Liver (tissue), 9 donors: ENCODE data around the gene GRK5. TPM values are rescaled to one million over a fixed set of nuclear protein-coding genes. Genes with fewer than 3 reads are reported as not detected.

Source experiments
- DNase-seq: peaks from one replicate; pipeline ENCODE4 v3.0.0-alpha.2; 2017; ENCODE audit warnings: low spot score
- H3K27ac ChIP-seq, 2 donors: one replicate each; pipeline ENCODE4 v1.7.0; 2013; ENCODE audit warnings: inconsistent platforms in 2 of 2, low read length in 2 of 2, control low read depth in 1 of 2, low read depth in 1 of 2, mild to moderate bottlenecking in 1 of 2
- H3K27me3 ChIP-seq, 4 donors: one replicate each; pipeline versions ENCODE4 v1.6.1 to v1.7.0; 2013; ENCODE audit warnings: low read length in 3 of 4, inconsistent platforms in 1 of 4, mild to moderate bottlenecking in 1 of 4, moderate library complexity in 1 of 4; ENCODE audit not compliant: control insufficient read depth in 4 of 4, insufficient read depth in 4 of 4
- H3K36me3 ChIP-seq, 4 donors: one replicate each; pipeline versions ENCODE4 v1.6.1 to v1.7.0; 2013; ENCODE audit warnings: low read length in 3 of 4, mild to moderate bottlenecking in 3 of 4, low read depth in 1 of 4, moderate library complexity in 1 of 4; ENCODE audit not compliant: control insufficient read depth in 4 of 4, insufficient read depth in 3 of 4
- H3K4me1 ChIP-seq, 4 donors: one replicate each; pipeline versions ENCODE4 v1.6.1 to v1.7.0; 2013; ENCODE audit warnings: low read length in 3 of 4, mild to moderate bottlenecking in 3 of 4, moderate library complexity in 1 of 4; ENCODE audit not compliant: control insufficient read depth in 4 of 4, insufficient read depth in 4 of 4
- H3K4me3 ChIP-seq, 3 donors: one replicate each; pipeline versions ENCODE4 v1.6.1 to v1.7.0; 2013; ENCODE audit warnings: low read length in 3 of 3, control low read depth in 1 of 3, low read depth in 1 of 3, mild to moderate bottlenecking in 1 of 3
- H3K9ac ChIP-seq, 2 donors: one replicate each; pipeline ENCODE4 v1.7.0; 2013; ENCODE audit warnings: low read length in 2 of 2, mild to moderate bottlenecking in 2 of 2, moderate library complexity in 2 of 2, control low read depth in 1 of 2, low read depth in 1 of 2
- H3K9me3 ChIP-seq, 4 donors: one replicate each; pipeline versions ENCODE4 v1.6.1 to v1.7.0; 2013; ENCODE audit warnings: low read length in 3 of 4; ENCODE audit not compliant: control insufficient read depth in 4 of 4
- EGR1 ChIP-seq, 2 donors: IDR thresholded peaks; 2 replicates each; pipeline ENCODE4 v1.6.1; 2016 to 2018; ENCODE audit warnings: antibody characterized with exemption in 2 of 2, low read depth in 2 of 2
- FOXA1 ChIP-seq: IDR thresholded peaks from 2 replicates; pipeline ENCODE4 v1.6.1; 2016; ENCODE audit warnings: antibody characterized with exemption
- FOXA2 ChIP-seq: IDR thresholded peaks from 2 replicates; pipeline ENCODE4 v1.6.1; 2016; ENCODE audit warnings: antibody characterized with exemption
- GABPA ChIP-seq, 2 donors: IDR thresholded peaks in 1 of 2; conservative IDR thresholded peaks in 1 of 2; 2 replicates each; pipeline ENCODE4 v1.6.1; 2016; ENCODE audit warnings: antibody characterized with exemption in 2 of 2, mild to moderate bottlenecking in 1 of 2, moderate library complexity in 1 of 2
- HNF4G ChIP-seq: IDR thresholded peaks from 2 replicates; pipeline ENCODE4 v1.6.1; 2016; ENCODE audit warnings: antibody characterized with exemption
- JUND ChIP-seq, 2 donors: IDR thresholded peaks; 2 replicates each; pipeline ENCODE4 v1.6.1; 2016; ENCODE audit warnings: antibody characterized with exemption in 2 of 2
- MAX ChIP-seq: IDR thresholded peaks from 2 replicates; pipeline ENCODE4 v1.6.1; 2016; ENCODE audit warnings: antibody characterized with exemption
- NR2F2 ChIP-seq: IDR thresholded peaks from 2 replicates; pipeline ENCODE4 v1.6.1; 2016; ENCODE audit warnings: antibody characterized with exemption
- RAD21 ChIP-seq, 2 donors: IDR thresholded peaks; 2 replicates each; pipeline ENCODE4 v1.6.1; 2016; ENCODE audit warnings: antibody characterized with exemption in 2 of 2, mild to moderate bottlenecking in 2 of 2
- REST ChIP-seq: IDR thresholded peaks from 2 replicates; pipeline ENCODE4 v1.6.1; 2016; ENCODE audit warnings: antibody characterized with exemption, mild to moderate bottlenecking
- RXRA ChIP-seq, 2 donors: IDR thresholded peaks; 2 replicates each; pipeline ENCODE4 v1.6.1; 2017 to 2018; ENCODE audit warnings: antibody characterized with exemption in 2 of 2, mild to moderate bottlenecking in 1 of 2
- SP1 ChIP-seq: IDR thresholded peaks from 2 replicates; pipeline ENCODE4 v1.6.1; 2018; ENCODE audit warnings: antibody characterized with exemption, mild to moderate bottlenecking
- TAF1 ChIP-seq: conservative IDR thresholded peaks from 2 replicates; pipeline ENCODE4 v1.6.1; 2016; ENCODE audit warnings: antibody characterized with exemption, mild to moderate bottlenecking
- YY1 ChIP-seq: IDR thresholded peaks from 2 replicates; pipeline ENCODE4 v1.6.1; 2016; ENCODE audit warnings: antibody characterized with exemption, mild to moderate bottlenecking
- WGBS: extraction: QIAGEN DNeasy Blood & Tissue Kit; methylation state at CpG from one replicate; pipeline ENCODE4 v1.1.7; 2013; 5-methylcytosine and 5-hydroxymethylcytosine counted together
- polyA plus RNA-seq, 2 donors: library from polyadenylated mRNA; stranded (reverse) in 1 of 2; unstranded in 1 of 2; fragments of 200-250 nt in 1 of 2; fragments of >200 nt in 1 of 2; fragmentation: Nextera tagmentation in 1 of 2; extraction: Ambion mirVana in 1 of 2; gene quantifications; one replicate each; pipeline versions ENCODE4 v1.2.1 to v1.2.3, GENCODE V29; 2013 to 2015
- total RNA-seq, 2 donors: library from RNA; depleted of rRNA; stranded (reverse); fragments of >200 nt; gene quantifications; one replicate each; pipeline ENCODE4 v1.2.3, GENCODE V29; 2014
- TF ChIP-seq, protein P1 (sequence below): IDR thresholded peaks from 2 replicates; pipeline ENCODE4 v1.6.1; 2016; ENCODE audit warnings: antibody characterized with exemption
- TF ChIP-seq, protein P2 (sequence below): fragments of 150-350 bp; IDR thresholded peaks from 2 replicates; pipeline ENCODE4 v1.5.1; 2017; ENCODE audit warnings: improper control_type of control experiment, low read depth, low read length; ENCODE audit not compliant: missing input control
- TF ChIP-seq, protein P3 (sequence below): IDR thresholded peaks from 2 replicates; pipeline ENCODE4 v1.6.1; 2016; ENCODE audit warnings: antibody characterized with exemption
- donor health status: healthy.
- donor health status: healthy.
- donor health status: healthy.
- donor health status: healthy.
- donor health status: healthy.

GRK5 gene
- total and polyA plus RNA-seq, 4 donors: 2.1 to 6.6 (median 5.1) TPM

DNA sequence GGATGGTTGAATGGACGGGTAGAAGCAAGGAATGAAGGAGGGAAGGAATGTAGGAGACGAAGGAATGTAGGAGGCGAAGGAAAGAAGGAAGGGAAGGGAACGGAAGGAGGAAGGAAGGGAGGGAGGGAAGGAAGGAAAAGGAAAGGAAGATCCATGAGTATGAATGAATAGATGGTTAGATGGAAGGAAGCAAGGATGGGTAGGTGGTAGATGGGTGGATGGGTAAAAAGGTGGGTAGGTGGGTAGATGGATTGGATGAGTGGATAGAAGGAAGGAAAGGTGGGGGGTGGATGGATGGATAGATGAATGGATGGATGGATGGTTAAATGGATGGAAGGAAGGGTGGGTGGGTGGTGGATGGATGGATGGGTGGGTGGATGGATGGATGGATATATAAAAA lies 257.7 kb downstream of the GRK5 start:
- H3K27me3 ChIP-seq: no peaks in the 10 kb centered on the region
- no peak overlapping the region for H3K9ac ChIP-seq
- 89% methylated on average over 4 of the region's 4 CpGs for WGBS
- H3K27ac ChIP-seq: no peak overlapping the region
- H3K4me3 ChIP-seq: no peak overlapping the region
- no peaks in the 10 kb centered on the region for H3K36me3 ChIP-seq
- H3K4me1 ChIP-seq: no peaks in the 10 kb centered on the region
- no peak for DNase-seq
- no peaks in the 10 kb centered on the region for H3K9me3 ChIP-seq
- TF ChIP-seq TAF1: no peak
- no peak for TF ChIP-seq HNF4G
- TF ChIP-seq GABPA (IDR thresholded peaks at IDR 0.05 in 1 of 2, conservative IDR thresholded peaks at IDR 0.05 in 1 of 2): no peak
- no peak for TF ChIP-seq YY1
- TF ChIP-seq, protein P1, sequence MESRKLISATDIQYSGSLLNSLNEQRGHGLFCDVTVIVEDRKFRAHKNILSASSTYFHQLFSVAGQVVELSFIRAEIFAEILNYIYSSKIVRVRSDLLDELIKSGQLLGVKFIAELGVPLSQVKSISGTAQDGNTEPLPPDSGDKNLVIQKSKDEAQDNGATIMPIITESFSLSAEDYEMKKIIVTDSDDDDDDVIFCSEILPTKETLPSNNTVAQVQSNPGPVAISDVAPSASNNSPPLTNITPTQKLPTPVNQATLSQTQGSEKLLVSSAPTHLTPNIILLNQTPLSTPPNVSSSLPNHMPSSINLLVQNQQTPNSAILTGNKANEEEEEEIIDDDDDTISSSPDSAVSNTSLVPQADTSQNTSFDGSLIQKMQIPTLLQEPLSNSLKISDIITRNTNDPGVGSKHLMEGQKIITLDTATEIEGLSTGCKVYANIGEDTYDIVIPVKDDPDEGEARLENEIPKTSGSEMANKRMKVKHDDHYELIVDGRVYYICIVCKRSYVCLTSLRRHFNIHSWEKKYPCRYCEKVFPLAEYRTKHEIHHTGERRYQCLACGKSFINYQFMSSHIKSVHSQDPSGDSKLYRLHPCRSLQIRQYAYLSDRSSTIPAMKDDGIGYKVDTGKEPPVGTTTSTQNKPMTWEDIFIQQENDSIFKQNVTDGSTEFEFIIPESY: no peak
- no peak for TF ChIP-seq REST
- TF ChIP-seq, protein P2, sequence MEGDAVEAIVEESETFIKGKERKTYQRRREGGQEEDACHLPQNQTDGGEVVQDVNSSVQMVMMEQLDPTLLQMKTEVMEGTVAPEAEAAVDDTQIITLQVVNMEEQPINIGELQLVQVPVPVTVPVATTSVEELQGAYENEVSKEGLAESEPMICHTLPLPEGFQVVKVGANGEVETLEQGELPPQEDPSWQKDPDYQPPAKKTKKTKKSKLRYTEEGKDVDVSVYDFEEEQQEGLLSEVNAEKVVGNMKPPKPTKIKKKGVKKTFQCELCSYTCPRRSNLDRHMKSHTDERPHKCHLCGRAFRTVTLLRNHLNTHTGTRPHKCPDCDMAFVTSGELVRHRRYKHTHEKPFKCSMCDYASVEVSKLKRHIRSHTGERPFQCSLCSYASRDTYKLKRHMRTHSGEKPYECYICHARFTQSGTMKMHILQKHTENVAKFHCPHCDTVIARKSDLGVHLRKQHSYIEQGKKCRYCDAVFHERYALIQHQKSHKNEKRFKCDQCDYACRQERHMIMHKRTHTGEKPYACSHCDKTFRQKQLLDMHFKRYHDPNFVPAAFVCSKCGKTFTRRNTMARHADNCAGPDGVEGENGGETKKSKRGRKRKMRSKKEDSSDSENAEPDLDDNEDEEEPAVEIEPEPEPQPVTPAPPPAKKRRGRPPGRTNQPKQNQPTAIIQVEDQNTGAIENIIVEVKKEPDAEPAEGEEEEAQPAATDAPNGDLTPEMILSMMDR: no peak
- TF ChIP-seq JUND (IDR thresholded peaks at IDR 0.05): no peak
- TF ChIP-seq SP1: no peak
- TF ChIP-seq EGR1 (IDR thresholded peaks at IDR 0.05; ENCODE audit: low read depth in 2 of 2): no peak

GRCh38 chr10:119466076-119466475 lies 258.7 kb downstream of the GRK5 start:
- no peak overlapping the region for H3K4me3 ChIP-seq
- WGBS: 61% methylated on average over 10 of the region's 10 CpGs
- H3K27ac ChIP-seq: no peak overlapping the region
- H3K4me1 ChIP-seq: no peaks in the 10 kb centered on the region
- H3K36me3 ChIP-seq: no peaks in the 10 kb centered on the region
- no peaks in the 10 kb centered on the region for H3K9me3 ChIP-seq
- H3K9ac ChIP-seq: no peak overlapping the region
- H3K27me3 ChIP-seq: no peaks in the 10 kb centered on the region
- no peak for DNase-seq
- TF ChIP-seq FOXA2 (no peak), GABPA (IDR thresholded peaks at IDR 0.05 in 1 of 2, conservative IDR thresholded peaks at IDR 0.05 in 1 of 2) (no peak), TAF1 (no peak), JUND (IDR thresholded peaks at IDR 0.05) (no peak), NR2F2 (no peak), RAD21 (IDR thresholded peaks at IDR 0.05) (no peak), YY1 (no peak), HNF4G (no peak), MAX (no peak), REST (no peak), FOXA1 (no peak), RXRA (IDR thresholded peaks at IDR 0.05) (no peak)
- TF ChIP-seq, protein P3, sequence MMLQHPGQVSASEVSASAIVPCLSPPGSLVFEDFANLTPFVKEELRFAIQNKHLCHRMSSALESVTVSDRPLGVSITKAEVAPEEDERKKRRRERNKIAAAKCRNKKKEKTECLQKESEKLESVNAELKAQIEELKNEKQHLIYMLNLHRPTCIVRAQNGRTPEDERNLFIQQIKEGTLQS: no peak
- TF ChIP-seq, protein P1: no peak
